H1 (cell line): ENCODE results near the gene GRM7. TPM values are rescaled to one million over a fixed set of nuclear protein-coding genes. Genes with fewer than 3 reads are reported as not detected.

Source experiments
- CTCF ChIA-PET: fragments of 300-600 bp; sonication (Branson Sonifier 250); formaldehyde crosslinking; loops from one replicate; lab custom pipeline; 2021; ENCODE audit not compliant: partially characterized antibody; lab: Charles Lee
- POLR2A ChIA-PET: fragments of 300-600 bp; sonication (Branson Sonifier 250); formaldehyde crosslinking; loops from one replicate; lab custom pipeline; 2021; ENCODE audit warnings: inconsistent platforms; ENCODE audit not compliant: partially characterized antibody; lab: Charles Lee
- DNase-seq, 2 experiments: peaks; one replicate each; pipeline versions ENCODE4 v3.0.0 to v3.0.0-alpha.2; 2010 to 2022; ENCODE audit warnings: low spot score in 2 of 2, low read depth in 1 of 2, mixed read lengths in 1 of 2
- FAIRE-seq: peaks from 2 replicates; lab custom pipeline; 2011; peaks lifted over from hg19 to GRCh38; lab: Jason Lieb, UNC
- H2AFZ ChIP-seq: 2 replicates; pipeline ENCODE4 v1.8.1; 2012; ENCODE audit warnings: low read length, inconsistent platforms
- H2AK5ac ChIP-seq: 2 replicates; pipeline ENCODE4 v1.6.1; 2013; ENCODE audit warnings: low read depth, low read length
- H2BK120ac ChIP-seq: replicated peaks from 2 replicates; pipeline ENCODE3; 2013; ENCODE audit warnings: low read depth, low read length, inconsistent platforms
- H2BK12ac ChIP-seq: 2 replicates; pipeline ENCODE4 v1.6.1; 2013; ENCODE audit warnings: low read depth, low read length
- H2BK15ac ChIP-seq: 2 replicates; pipeline ENCODE4 v1.6.1; 2013; ENCODE audit warnings: low read length
- H2BK20ac ChIP-seq: 2 replicates; pipeline ENCODE4 v1.6.1; 2013; ENCODE audit warnings: low read length
- H2BK5ac ChIP-seq: 2 replicates; pipeline ENCODE4 v1.6.1; 2013; ENCODE audit warnings: low read depth, low read length
- H3K14ac ChIP-seq: 2 replicates; pipeline ENCODE4 v1.6.1; 2013; ENCODE audit warnings: inconsistent platforms; ENCODE audit not compliant: insufficient read length
- H3K18ac ChIP-seq: 2 replicates; pipeline ENCODE4 v1.6.1; 2013; ENCODE audit warnings: low read length; ENCODE audit errors: extremely low read depth
- H3K23ac ChIP-seq: 2 replicates; pipeline ENCODE4 v1.6.1; 2013; ENCODE audit warnings: inconsistent platforms; ENCODE audit not compliant: insufficient read length
- H3K23me2 ChIP-seq: 2 replicates; pipeline ENCODE4 v1.6.1; 2013; ENCODE audit warnings: low read depth, low read length
- H3K27ac ChIP-seq: 2 replicates; pipeline ENCODE4 v1.6.1; 2011; ENCODE audit warnings: low read depth, low read length, inconsistent platforms
- H3K27me3 ChIP-seq, 4 experiments: replicated peaks in 1 of 4; 1 replicate in 1 of 4; 2 replicates in 3 of 4; pipeline versions ENCODE4 v1.6.1 to v1.8.1; 2011 to 2013; ENCODE audit warnings: low read length in 3 of 4, mild to moderate bottlenecking in 3 of 4, inconsistent platforms in 2 of 4, mixed read lengths in 2 of 4, moderate library complexity in 1 of 4; ENCODE audit not compliant: control insufficient read depth in 3 of 4, insufficient read depth in 3 of 4; ENCODE audit errors: extremely low read depth in 1 of 4
- H3K36me3 ChIP-seq, 4 experiments: 2 replicates each; pipeline versions ENCODE4 v1.6.1 to v1.8.1; 2011 to 2013; ENCODE audit warnings: mild to moderate bottlenecking in 4 of 4, low read length in 3 of 4, moderate library complexity in 2 of 4, control low read depth in 1 of 4, inconsistent platforms in 1 of 4; ENCODE audit not compliant: insufficient read depth in 4 of 4, control insufficient read depth in 2 of 4
- H3K4ac ChIP-seq: replicated peaks from 2 replicates; pipeline ENCODE3; 2013; ENCODE audit warnings: low read length, low read depth, mixed read lengths, inconsistent platforms; ENCODE audit not compliant: insufficient read length
- H3K4me1 ChIP-seq, 4 experiments: replicated peaks in 1 of 4; 1 replicate in 1 of 4; 2 replicates in 3 of 4; pipeline versions ENCODE4 v1.6.1 to v1.8.1; 2011 to 2013; ENCODE audit warnings: low read length in 3 of 4, inconsistent platforms in 2 of 4, mixed read lengths in 1 of 4; ENCODE audit not compliant: insufficient read depth in 4 of 4, control insufficient read depth in 3 of 4
- H3K4me2 ChIP-seq, 2 experiments: 2 replicates each; pipeline versions ENCODE4 v1.6.1 to v1.8.1; 2011 to 2013; ENCODE audit warnings: low read depth in 2 of 2, low read length in 2 of 2, control low read depth in 1 of 2, inconsistent platforms in 1 of 2, mild to moderate bottlenecking in 1 of 2; ENCODE audit not compliant: insufficient read depth in 1 of 2
- H3K4me3 ChIP-seq, 4 experiments: fragments of 200-600, 300-600 bp in 1 of 4; sonication (generic), shearing (Covaris generic), sonication (Bioruptor Twin) in 1 of 4; 2 replicates each; pipeline versions ENCODE4 v1.5.1 to v1.8.1; 2011 to 2016; ENCODE audit warnings: low read length in 4 of 4, low read depth in 3 of 4, control low read depth in 2 of 4, inconsistent platforms in 2 of 4, mild to moderate bottlenecking in 2 of 4, mixed read lengths in 1 of 4, moderate library complexity in 1 of 4; ENCODE audit not compliant: insufficient read depth in 2 of 4; ENCODE audit errors: extremely low read depth in 1 of 4
- H3K56ac ChIP-seq: replicated peaks from 2 replicates; pipeline ENCODE3; 2013; ENCODE audit warnings: low read depth, mild to moderate bottlenecking, mixed read lengths, low read length, inconsistent platforms; ENCODE audit not compliant: insufficient read length
- H3K79me1 ChIP-seq: 2 replicates; pipeline ENCODE4 v1.6.1; 2013; ENCODE audit warnings: low read depth, low read length, control low read depth
- H3K79me2 ChIP-seq, 2 experiments: 2 replicates each; pipeline versions ENCODE4 v1.6.1 to v1.8.1; 2012 to 2013; ENCODE audit warnings: low read length in 2 of 2, mild to moderate bottlenecking in 2 of 2, inconsistent platforms in 1 of 2; ENCODE audit not compliant: insufficient read depth in 2 of 2, control insufficient read depth in 1 of 2
- H3K9ac ChIP-seq, 4 experiments: replicated peaks in 1 of 4; 1 replicate in 1 of 4; 2 replicates in 3 of 4; pipeline versions ENCODE4 v1.6.1 to v1.8.1; 2011 to 2013; ENCODE audit warnings: low read depth in 3 of 4, low read length in 3 of 4, control low read depth in 2 of 4, mild to moderate bottlenecking in 2 of 4, moderate library complexity in 2 of 4, inconsistent platforms in 1 of 4; ENCODE audit errors: extremely low read depth in 1 of 4
- H3K9me3 ChIP-seq, 2 experiments: 2 replicates each; pipeline versions ENCODE4 v1.6.1 to v1.8.1; 2012 to 2013; ENCODE audit warnings: mild to moderate bottlenecking in 2 of 2, moderate library complexity in 2 of 2, control low read depth in 1 of 2, inconsistent platforms in 1 of 2, low read depth in 1 of 2, low read length in 1 of 2, mixed read lengths in 1 of 2; ENCODE audit not compliant: insufficient read depth in 2 of 2
- H4K20me1 ChIP-seq, 2 experiments: replicated peaks in 1 of 2; 2 replicates each; pipeline versions ENCODE3 to v1.8.1; 2011 to 2013; ENCODE audit warnings: inconsistent platforms in 2 of 2, low read length in 2 of 2, mild to moderate bottlenecking in 1 of 2; ENCODE audit not compliant: insufficient read depth in 2 of 2, control insufficient read depth in 1 of 2
- H4K5ac ChIP-seq: 2 replicates; pipeline ENCODE4 v1.6.1; 2013; ENCODE audit warnings: low read length, low read depth, mixed read lengths, inconsistent platforms; ENCODE audit not compliant: insufficient read length
- H4K8ac ChIP-seq: 2 replicates; pipeline ENCODE4 v1.8.0; 2013; ENCODE audit warnings: mild to moderate bottlenecking, moderate library complexity, low read length, inconsistent platforms; ENCODE audit not compliant: insufficient read depth; ENCODE audit errors: extremely low read depth
- H4K91ac ChIP-seq: replicated peaks from 2 replicates; pipeline ENCODE3; 2013; ENCODE audit warnings: low read length, mixed read lengths, inconsistent platforms; ENCODE audit not compliant: insufficient read length
- ATF3 ChIP-seq: IDR thresholded peaks from 2 replicates; pipeline ENCODE4 v1.6.1; 2011; ENCODE audit warnings: low read depth, mild to moderate bottlenecking, low read length; ENCODE audit not compliant: insufficient read depth
- CHD1 ChIP-seq: IDR thresholded peaks from 2 replicates; pipeline ENCODE4 v1.6.1; 2012; ENCODE audit warnings: low read depth, low read length, improper control_type of control experiment
- SIRT6 ChIP-seq: IDR thresholded peaks from one replicate; pipeline ENCODE4 v1.7.1; 2012; ENCODE audit warnings: low read length, inconsistent platforms
- SUZ12 ChIP-seq: fragments of 200-600 bp; sonication (generic); IDR thresholded peaks from 2 replicates; pipeline ENCODE4 v1.6.1; 2012; ENCODE audit warnings: mild to moderate bottlenecking, inconsistent platforms, low read length, moderate library complexity, mixed read lengths
- TCF12 ChIP-seq: IDR thresholded peaks from 2 replicates; pipeline ENCODE4 v1.6.1; 2011; ENCODE audit warnings: low read depth, mild to moderate bottlenecking, low read length
- YY1 ChIP-seq: IDR thresholded peaks from 2 replicates; pipeline ENCODE4 v1.6.1; 2011; ENCODE audit warnings: low read depth, mild to moderate bottlenecking, low read length
- WGBS, 2 experiments: shearing (Covaris generic) in 1 of 2; methylation state at CpG; one replicate each; pipeline versions ENCODE4 v1.1.6 to v1.1.7; 2013 to 2015; ENCODE audit warnings: low lambda C conversion rate in 2 of 2, mixed read lengths in 2 of 2, inconsistent platforms in 1 of 2, low coverage in 1 of 2, missing lambda C conversion rate in 1 of 2; ENCODE audit not compliant: insufficient replicate concordance in 2 of 2, insufficient coverage in 1 of 2, insufficient read length in 1 of 2; ENCODE audit errors: extremely low coverage in 1 of 2, missing lambda C conversion rate in 1 of 2; 5-methylcytosine and 5-hydroxymethylcytosine counted together
- polyA plus RNA-seq, 7 experiments: library from polyadenylated mRNA; depleted of rRNA in 3 of 7; stranded (reverse) in 5 of 7; unstranded in 2 of 7; fragments of >200 nt in 5 of 7; fragments of 200-250 nt in 2 of 7; gene quantifications; 1 replicate in 5 of 7; 2 replicates in 1 of 7; 4 replicates in 1 of 7; pipeline versions ENCODE4 v1.2.1 to v1.2.3, GENCODE V29; 2011 to 2013; ENCODE audit warnings: missing spikeins in 2 of 7, mixed read lengths in 2 of 7
- total RNA-seq: library from RNA; stranded (reverse); fragmentation: NEBNext Ultra II Directional; extraction: Animal tissue kit (Norgen Biotek cat#: 25700); gene quantifications from 2 replicates; pipeline ENCODE4 v1.2.1, GENCODE V29; 2021

GRM7 gene
- total and polyA plus RNA-seq, 2 of the 8 experiments (the other 6 are each of a cell fraction or from before 2014, with no cell fraction given), result 0.17 to 0.24 TPM

GRCh38 chr3:7401418-7401817, 540.5 kb downstream of the GRM7 start:
- Histone ChIP-seq H3K4me2 (no peak overlapping the region), H4K91ac (no peak overlapping the region), H3K18ac (no peak overlapping the region), H2BK12ac (no peak overlapping the region), H3K79me2 (no peaks in the 10 kb centered on the region), H3K79me1 (no peaks in the 10 kb centered on the region), H3K36me3 (no peaks in the 10 kb centered on the region), H4K8ac (no peak overlapping the region), H3K4ac (no peak overlapping the region), H4K5ac (no peak overlapping the region), H2BK15ac (no peak overlapping the region), H2BK5ac (no peak overlapping the region), H3K23ac (no peak overlapping the region), H2BK20ac (no peak overlapping the region), H3K27me3 (no peaks in the 10 kb centered on the region), H3K4me1 (no peaks in the 10 kb centered on the region), H3K56ac (no peak overlapping the region), H3K14ac (no peak overlapping the region), H2AFZ (no peak overlapping the region), H3K27ac (no peak overlapping the region), H3K23me2 (no peaks in the 10 kb centered on the region), H4K20me1 (no peaks in the 10 kb centered on the region), H2BK120ac (no peak overlapping the region), H3K9me3 (no peaks in the 10 kb centered on the region), H3K4me3 (no peak overlapping the region), H2AK5ac (no peak overlapping the region), H3K9ac (no peak overlapping the region)
- FAIRE-seq (no peak), DNase-seq (no peak)
- 95% methylated on average over 1 of the region's 1 CpG; no CpG with 5 or more reads in 1 of the 2 experiments for WGBS, 2 experiments
- POLR2A ChIA-PET, result no interaction called here
- TF ChIP-seq TCF12 (no peak), YY1 (no peak), CHD1 (no peak), SIRT6 (no peak), SUZ12 (no peak), ATF3 (no peak)
- CTCF ChIA-PET, result interaction anchor here (0.8 kb wide), 1 partner anchor 709 kb away, joined by 3 read pairs; no protein-coding TSS in a partner anchor
